ENCODE data around the gene PRMT3. TPM values are rescaled to one million over a fixed set of nuclear protein-coding genes. Genes with fewer than 3 reads are reported as not detected.
"Not testable (repeated sequence)": the region's sequence is repeated elsewhere in the genome, so short reads cannot be mapped to it uniquely, and the experiment has no call there.

PRMT3 gene
- total RNA-seq, 1 experiment from 2014 or later = 26.4 TPM

GRCh38 chr11:20555783-20556182 lies 168.3 kb downstream of the PRMT3 start:
- DNase-seq (ENCODE audit: low spot score) = no peak
- no peaks in the 10 kb centered on the region for H3K27me3 ChIP-seq (replicated peaks; ENCODE audit: insufficient read depth, low read depth, low read length, poor library complexity)
- no peaks in the 10 kb centered on the region for H3K36me3 ChIP-seq (ENCODE audit: insufficient read depth, low read length, poor library complexity, severe bottlenecking)
- CTCF ChIA-PET = no interaction called here
- TF ChIP-seq EZH2 (IDR thresholded peaks at IDR 0.05; ENCODE audit: borderline replicate concordance, low read depth, low read length, poor library complexity, severe bottlenecking) (no peak), CTCF (conservative IDR thresholded peaks at IDR 0.05; ENCODE audit: low read depth, low read length) (no peak)
- intact Hi-C loops (cut with micrococcal nuclease; ENCODE audit: unreplicated experiment) = no loop called here
- no peak overlapping the region for H3K4me3 ChIP-seq (ENCODE audit: low read depth, low read length, poor library complexity, severe bottlenecking)
- POLR2A ChIA-PET (ENCODE audit: low non-redundant PET) = no interaction called here
- H3K27ac ChIP-seq (ENCODE audit: low read depth, low read length, poor library complexity, severe bottlenecking) = no peak overlapping the region
- no TSS peak for BruUV-seq (replicated peaks)
- H3K4me1 ChIP-seq (ENCODE audit: insufficient read depth, low read length, poor library complexity, severe bottlenecking) = no peaks in the 10 kb centered on the region
- H3K9me3 ChIP-seq (ENCODE audit: low read depth, low read length, poor library complexity, severe bottlenecking) = no peaks in the 10 kb centered on the region

- H3K27ac ChIP-seq (ENCODE audit: low read depth, low read length, poor library complexity, severe bottlenecking); BruUV-seq (replicated peaks); DNase-seq (ENCODE audit: low spot score); CTCF ChIA-PET; H3K4me3 ChIP-seq (ENCODE audit: low read depth, low read length, poor library complexity, severe bottlenecking); H3K27me3 ChIP-seq (replicated peaks; ENCODE audit: insufficient read depth, low read depth, low read length, poor library complexity); H3K36me3 ChIP-seq (ENCODE audit: insufficient read depth, low read length, poor library complexity, severe bottlenecking); POLR2A ChIA-PET (ENCODE audit: low non-redundant PET); intact Hi-C loops (cut with micrococcal nuclease; ENCODE audit: unreplicated experiment); H3K4me1 ChIP-seq (ENCODE audit: insufficient read depth, low read length, poor library complexity, severe bottlenecking); H3K9me3 ChIP-seq (ENCODE audit: low read depth, low read length, poor library complexity, severe bottlenecking): not testable (repeated sequence)
These were observed 168.9 kb downstream of the PRMT3 start for GRCh38 chr11:20556396-20556795.

- CTCF ChIA-PET = no interaction called here
These were observed 171.2 kb downstream of the PRMT3 start for GRCh38 chr11:20558741-20559140.

More at GRCh38 chr11:20558741-20559140, 171.2 kb downstream of the PRMT3 start:
- no peaks in the 10 kb centered on the region for H3K27me3 ChIP-seq (replicated peaks; ENCODE audit: insufficient read depth, low read depth, low read length, poor library complexity)
- POLR2A ChIA-PET (ENCODE audit: low non-redundant PET) = no interaction called here
- no peak overlapping the region for H3K4me3 ChIP-seq (ENCODE audit: low read depth, low read length, poor library complexity, severe bottlenecking)
- intact Hi-C loops (cut with micrococcal nuclease; ENCODE audit: unreplicated experiment) = no loop called here
- H3K27ac ChIP-seq (ENCODE audit: low read depth, low read length, poor library complexity, severe bottlenecking) = no peak overlapping the region
- DNase-seq (ENCODE audit: low spot score) = no peak
- no peaks in the 10 kb centered on the region for H3K9me3 ChIP-seq (ENCODE audit: low read depth, low read length, poor library complexity, severe bottlenecking)
- H3K36me3 ChIP-seq (ENCODE audit: insufficient read depth, low read length, poor library complexity, severe bottlenecking) = no peaks in the 10 kb centered on the region
- BruUV-seq (replicated peaks) = no TSS peak
- TF ChIP-seq CTCF (conservative IDR thresholded peaks at IDR 0.05; ENCODE audit: low read depth, low read length) (no peak), EZH2 (IDR thresholded peaks at IDR 0.05; ENCODE audit: borderline replicate concordance, low read depth, low read length, poor library complexity, severe bottlenecking) (no peak)
- no peaks in the 10 kb centered on the region for H3K4me1 ChIP-seq (ENCODE audit: insufficient read depth, low read length, poor library complexity, severe bottlenecking)

Other genes starting within 250 kb of the PRMT3 start
- not detected in 2 replicates for gene DBX1, start 227.2 kb upstream of the PRMT3 start, total RNA-seq (2021)
- gene HTATIP2, start 24.0 kb upstream of the PRMT3 start, total RNA-seq (2021) = 42.8 and 51.6 TPM in 2 replicates
- gene SLC6A5, start 211.9 kb downstream of the PRMT3 start, total RNA-seq (2021) = not detected in 2 replicates